GM21515 (cell line): Measurements from ENCODE around the gene SND1.
"Not testable (repeated sequence)": the region's sequence is repeated elsewhere in the genome, so short reads cannot be mapped to it uniquely, and the experiment has no call there.

Source experiments
- ATAC-seq: cut with Tn5 transposase; IDR thresholded peaks from one replicate; pipeline ENCODE4 v1.9.1; 2021; ENCODE audit not compliant: unreplicated experiment

The SND1 gene

GRCh38 chr7:128105228-128106022 lies 453.4 kb downstream of the SND1 start:
- no peak for ATAC-seq

- ATAC-seq, result no peak
Measured at GRCh38 chr7:128106821-128107220, 454.8 kb downstream of the SND1 start.

GRCh38 chr7:128107516-128107915 lies 455.5 kb downstream of the SND1 start:
- ATAC-seq, result not testable (repeated sequence)

GRCh38 chr7:128108129-128108528 lies 456.1 kb downstream of the SND1 start:
- no peak for ATAC-seq

GRCh38 chr7:128108641-128109423 lies 456.8 kb downstream of the SND1 start:
- peak; percentile 93 for ATAC-seq

GRCh38 chr7:128109424-128109969 lies 457.5 kb downstream of the SND1 start:
- ATAC-seq, result not testable (repeated sequence)

GRCh38 chr7:128110641-128111364 lies 458.8 kb downstream of the SND1 start:
- no peak for ATAC-seq

GRCh38 chr7:128112018-128112780 lies 460.2 kb downstream of the SND1 start:
- no peak for ATAC-seq

GRCh38 chr7:128112781-128113221 lies 460.8 kb downstream of the SND1 start:
- no peak for ATAC-seq

GRCh38 chr7:128113839-128114238 lies 461.8 kb downstream of the SND1 start:
- ATAC-seq, result no peak

- ATAC-seq, result no peak
Measured at GRCh38 chr7:128114806-128115205, 462.8 kb downstream of the SND1 start.

- no peak for ATAC-seq
Measured at GRCh38 chr7:128115336-128115820, 463.4 kb downstream of the SND1 start.

GRCh38 chr7:128115821-128116723 lies 464.1 kb downstream of the SND1 start:
- no peak for ATAC-seq

- no peak for ATAC-seq
Measured at GRCh38 chr7:128116740-128117139, 464.7 kb downstream of the SND1 start.

GRCh38 chr7:128117691-128118090 lies 465.7 kb downstream of the SND1 start:
- no peak for ATAC-seq

- ATAC-seq, result no peak
Measured at GRCh38 chr7:128119036-128119435, 467.0 kb downstream of the SND1 start.

GRCh38 chr7:128120116-128120515 lies 468.1 kb downstream of the SND1 start:
- no peak for ATAC-seq

- no peak for ATAC-seq
Measured at GRCh38 chr7:128120976-128121490, 469.0 kb downstream of the SND1 start.
